ENCODE data around the gene BCAS3.
"Not testable (repeated sequence)": the region's sequence is repeated elsewhere in the genome, so short reads cannot be mapped to it uniquely, and the experiment has no call there.

The BCAS3 gene

DNA sequence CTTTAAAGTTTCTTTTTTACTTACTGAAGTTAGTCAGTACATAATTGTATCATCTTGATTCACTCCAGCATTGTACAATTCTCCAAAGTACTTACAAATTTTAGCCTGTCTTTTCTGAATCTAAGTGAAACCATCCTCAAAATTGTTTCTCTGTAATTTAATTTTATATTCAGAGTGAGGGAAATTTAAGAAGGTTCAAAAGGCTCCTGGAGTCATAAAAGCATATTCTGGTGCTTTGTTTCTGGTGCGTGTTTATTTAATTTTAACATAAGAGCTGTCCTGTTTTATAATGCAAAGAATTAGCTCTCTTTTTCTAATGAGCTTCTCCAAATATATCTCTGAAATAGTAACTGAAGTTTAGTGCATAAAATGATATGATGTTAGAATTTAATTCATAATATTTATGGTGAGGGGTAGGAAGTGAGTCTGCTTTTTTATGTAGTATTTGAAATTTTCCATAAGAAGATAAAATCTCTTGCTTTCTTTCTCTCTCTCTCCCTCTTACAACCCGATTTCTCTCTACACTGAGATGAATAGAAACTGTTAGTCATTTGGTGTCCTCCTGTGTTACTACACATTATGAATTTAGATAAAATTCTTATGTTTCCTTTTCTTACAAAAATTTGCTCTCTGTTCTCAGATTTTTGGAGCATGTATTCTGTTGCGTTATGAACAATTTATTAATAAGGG, 339.8 kb downstream of the BCAS3 start:
- DNase-seq, result no peak

DNA sequence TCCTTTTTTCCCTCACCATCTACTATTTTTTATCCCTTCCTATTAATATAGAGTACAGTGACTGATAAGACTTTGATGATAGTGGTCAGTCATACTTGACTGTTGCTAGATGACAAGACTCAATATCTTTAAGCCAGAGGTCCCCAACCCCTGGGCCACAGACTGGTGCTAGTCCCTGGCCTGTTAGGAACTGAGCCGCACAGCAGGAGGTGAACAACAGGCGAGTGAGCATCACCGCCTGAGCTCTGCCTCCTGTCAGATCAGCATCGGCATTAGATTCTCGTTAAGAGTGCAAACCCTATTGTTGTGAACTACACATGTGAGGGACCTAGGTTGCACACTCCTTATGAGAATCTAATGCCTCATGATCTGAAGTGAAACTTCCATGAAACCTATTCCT, 341.3 kb downstream of the BCAS3 start:
- DNase-seq, result no peak

DNA sequence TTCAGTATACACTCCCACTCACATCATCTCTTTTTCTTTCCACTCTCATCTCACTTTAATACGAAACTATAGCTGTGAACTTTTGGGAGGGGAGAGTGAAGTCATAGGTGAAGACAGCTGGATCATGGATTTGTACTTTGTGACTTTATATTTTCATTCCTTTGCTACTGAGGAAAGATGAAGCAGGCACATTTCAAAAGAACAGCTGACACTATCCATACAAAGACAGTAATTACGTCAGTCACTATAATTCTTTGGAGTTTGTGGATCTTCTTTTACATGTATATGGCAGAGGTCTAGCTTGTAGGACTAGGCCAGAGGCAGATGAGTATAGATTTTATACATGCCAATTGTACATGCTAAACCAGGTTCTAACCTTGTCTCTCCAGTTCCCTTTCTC, 346.3 kb downstream of the BCAS3 start:
- no peak for DNase-seq

DNA sequence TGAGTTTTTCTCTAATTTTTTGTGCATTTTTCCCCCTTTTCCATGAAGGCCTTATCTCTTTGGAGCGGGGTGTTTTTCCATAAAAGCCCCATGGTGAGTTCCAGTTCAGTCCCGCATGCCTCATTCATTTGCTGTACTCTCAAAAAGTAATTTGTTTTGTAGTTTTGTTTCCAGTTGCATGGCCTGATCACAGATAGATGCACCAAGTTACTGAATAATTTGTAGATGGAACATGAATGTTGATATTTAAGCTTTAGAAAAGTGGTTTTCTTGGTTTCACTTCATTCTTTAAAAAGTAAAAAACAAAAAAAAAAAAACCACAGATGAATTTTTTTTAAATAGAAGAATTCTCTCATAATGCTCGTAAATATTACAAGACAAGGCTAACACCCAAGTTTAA, 349.2 kb downstream of the BCAS3 start:
- no peak for DNase-seq

DNA sequence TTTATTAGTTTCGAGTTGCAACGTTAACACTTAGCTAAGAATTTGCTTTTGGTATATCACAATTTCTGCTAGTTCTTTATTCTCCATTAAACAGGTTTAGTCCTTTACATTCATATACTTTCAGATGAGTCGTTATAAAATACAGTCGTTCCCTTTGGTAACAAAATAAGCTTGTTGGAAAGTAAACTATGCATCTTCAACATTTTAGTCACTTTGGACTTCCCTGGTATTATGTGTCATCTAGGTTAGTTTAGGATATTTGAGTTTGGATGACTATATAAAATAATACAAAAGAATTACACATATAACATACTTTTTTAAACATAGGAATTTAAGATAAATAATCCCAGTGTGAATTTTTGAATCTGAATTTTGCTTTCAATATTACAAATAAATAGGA, 351.5 kb downstream of the BCAS3 start:
- no peak for DNase-seq

DNA sequence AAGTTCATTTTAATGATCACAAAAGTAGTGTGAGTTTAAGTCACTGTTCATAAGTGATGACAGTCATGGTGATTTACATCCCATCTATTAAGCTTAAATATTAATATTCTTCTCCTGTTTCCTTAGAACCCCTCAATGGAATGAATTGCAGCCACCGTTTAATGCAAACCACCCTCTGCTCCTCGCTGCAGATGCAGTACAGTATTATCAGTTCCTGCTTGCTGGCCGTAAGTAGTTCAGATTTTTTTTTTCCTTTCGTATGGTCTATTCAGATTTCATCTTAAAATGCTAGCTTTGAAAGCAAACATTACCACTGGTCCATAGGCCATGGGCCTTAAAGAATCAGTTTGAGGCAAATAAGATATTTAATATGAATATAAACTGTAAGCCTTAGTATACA, 363.0 kb downstream of the BCAS3 start:
- DNase-seq, result no peak

DNA sequence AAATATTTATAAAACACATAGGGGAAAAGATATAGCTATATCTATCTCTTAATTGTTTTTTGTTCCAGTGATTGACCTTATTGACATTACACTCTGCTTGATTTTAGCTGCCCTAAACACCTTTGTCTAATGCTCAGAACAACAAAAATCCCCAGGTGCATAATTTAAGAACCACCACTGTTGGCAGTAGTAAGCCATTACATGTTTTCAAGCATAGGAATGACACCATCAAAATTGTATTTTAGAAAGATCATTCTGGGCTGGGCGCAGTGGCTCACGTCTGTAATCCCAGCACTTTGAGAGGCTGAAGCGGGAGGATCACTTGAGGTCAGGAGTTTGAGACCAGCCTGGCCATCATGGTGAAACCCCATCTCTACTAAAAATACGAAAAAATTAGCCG, 364.7 kb downstream of the BCAS3 start:
- not testable (repeated sequence) for DNase-seq

DNA sequence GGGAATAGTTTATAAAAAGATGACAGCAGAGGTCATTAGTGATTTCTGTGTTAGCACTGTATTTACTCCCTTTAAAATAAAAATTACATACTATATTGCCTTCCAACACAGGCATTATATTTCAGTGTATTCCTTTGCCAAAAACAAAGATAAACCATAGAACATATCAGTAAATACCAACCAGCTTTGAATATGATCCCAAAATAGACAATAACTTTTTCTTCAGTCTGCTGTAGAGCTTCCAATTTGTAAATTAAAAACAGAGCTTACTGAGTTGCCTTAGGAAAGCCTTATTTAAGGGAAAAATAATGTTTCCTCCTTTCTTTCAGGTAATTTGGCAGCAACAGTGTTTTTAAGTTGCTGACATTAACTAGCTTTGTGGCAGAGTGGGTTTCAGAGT, 369.9 kb downstream of the BCAS3 start:
- no peak for DNase-seq

DNA sequence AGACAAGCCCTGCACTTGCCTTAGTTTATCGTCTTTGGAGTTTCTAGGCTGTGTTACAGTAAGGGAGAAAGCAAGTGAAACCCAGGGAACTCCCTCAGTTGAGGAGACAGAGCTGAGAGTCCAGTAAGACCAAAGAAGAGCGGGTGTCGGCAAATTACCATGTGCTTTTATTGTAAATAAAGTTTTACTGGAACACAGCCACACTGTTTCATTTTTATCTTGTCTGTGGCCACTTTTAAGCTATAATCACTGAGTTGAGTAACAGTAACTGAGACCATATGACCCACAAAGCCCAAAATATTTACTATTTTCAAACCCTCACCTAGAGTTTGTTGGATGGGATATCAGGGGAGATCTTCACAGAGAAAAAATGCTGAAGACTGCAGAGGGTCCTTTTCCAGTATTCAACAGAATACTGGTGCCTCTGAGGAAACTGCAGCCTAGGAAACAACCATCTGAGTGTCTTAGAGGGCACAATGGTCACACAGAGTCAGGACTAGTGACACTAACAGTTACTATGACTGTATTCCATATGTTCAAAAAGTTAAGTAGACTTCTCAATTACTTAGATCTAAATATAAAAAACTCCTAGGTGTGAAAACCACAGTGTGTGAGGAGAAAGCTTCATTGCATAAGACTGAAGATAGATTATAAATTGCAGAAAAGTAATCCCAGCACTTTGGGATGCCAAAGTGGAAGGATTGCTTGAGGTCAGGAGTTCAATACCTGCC, 370.9 kb downstream of the BCAS3 start:
- no peak for DNase-seq

DNA sequence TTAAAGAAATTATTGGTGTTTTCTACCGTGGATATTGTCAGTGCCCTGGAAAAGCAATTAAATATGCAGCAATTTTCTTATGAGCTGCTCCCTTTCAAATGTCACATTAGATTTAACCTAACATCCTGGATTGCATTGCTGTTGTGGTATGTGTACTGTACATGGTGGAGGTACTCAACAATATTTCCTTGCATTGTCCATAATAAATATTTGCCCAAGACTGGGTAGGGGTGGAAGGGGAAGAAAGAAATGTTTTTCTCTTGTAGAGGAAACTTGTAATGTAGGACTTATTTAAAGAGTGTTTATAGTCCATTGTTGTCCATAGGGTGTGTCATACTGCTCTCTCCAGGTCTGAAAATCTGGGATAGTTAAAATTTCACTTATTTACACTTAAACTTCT, 375.8 kb downstream of the BCAS3 start:
- DNase-seq, result no peak

DNA sequence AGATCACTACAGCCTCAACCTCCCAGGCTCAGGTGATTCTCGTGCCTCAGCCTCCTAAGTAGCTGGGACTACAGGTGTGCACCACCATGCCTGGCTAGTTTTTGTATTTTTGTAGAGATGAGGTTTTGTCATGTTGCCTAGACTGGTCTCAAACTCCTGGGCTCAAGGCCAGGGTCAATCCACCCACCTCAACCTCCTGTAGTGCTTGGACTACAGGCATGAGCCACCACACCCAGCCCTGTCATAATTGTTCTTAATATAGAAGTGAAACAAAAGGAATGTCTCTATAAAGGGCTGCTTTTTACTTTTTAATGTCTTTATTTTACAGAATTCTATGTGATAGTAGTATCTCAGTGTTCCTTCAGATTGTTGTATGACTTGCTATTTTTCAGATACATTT, 376.8 kb downstream of the BCAS3 start:
- no peak for DNase-seq

DNA sequence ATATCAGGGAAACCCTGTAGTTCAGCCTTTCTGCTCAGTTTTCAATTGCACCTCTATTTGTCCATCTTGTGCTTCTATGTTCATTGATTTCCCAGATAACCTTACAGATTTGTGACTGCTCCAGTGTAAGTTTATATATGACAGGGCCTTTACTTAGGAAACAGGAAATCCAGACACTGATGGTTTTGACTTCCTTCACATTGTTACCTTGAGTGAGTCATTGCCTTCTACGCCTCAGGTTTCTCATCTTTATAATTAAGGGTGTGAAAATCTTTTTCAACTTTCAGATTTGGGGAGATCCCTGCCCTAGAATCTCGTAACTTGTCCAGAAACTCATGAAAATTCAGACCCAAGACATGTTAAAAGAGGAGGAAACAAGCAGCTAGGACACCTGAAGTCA, 379.6 kb downstream of the BCAS3 start:
- no peak for DNase-seq

DNA sequence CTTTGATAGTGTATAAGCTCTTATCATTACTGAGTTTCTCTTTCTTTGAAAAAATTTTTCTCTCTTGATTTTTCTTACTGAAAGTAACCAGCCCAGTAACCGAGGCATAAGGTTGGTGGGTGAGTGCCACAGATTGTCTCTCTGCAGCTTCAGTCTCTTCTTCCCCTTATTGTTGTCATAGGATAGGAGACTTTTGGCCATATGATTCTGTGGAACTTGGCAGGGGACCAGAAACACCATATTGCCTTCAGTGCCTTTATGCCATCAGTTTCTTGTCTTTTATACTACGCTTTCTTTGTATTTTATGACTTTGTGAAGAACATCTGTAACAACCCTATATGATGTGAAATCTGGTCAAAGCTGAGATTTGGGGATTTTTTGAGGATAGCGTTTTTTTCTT, 380.4 kb downstream of the BCAS3 start:
- DNase-seq, result no peak

DNA sequence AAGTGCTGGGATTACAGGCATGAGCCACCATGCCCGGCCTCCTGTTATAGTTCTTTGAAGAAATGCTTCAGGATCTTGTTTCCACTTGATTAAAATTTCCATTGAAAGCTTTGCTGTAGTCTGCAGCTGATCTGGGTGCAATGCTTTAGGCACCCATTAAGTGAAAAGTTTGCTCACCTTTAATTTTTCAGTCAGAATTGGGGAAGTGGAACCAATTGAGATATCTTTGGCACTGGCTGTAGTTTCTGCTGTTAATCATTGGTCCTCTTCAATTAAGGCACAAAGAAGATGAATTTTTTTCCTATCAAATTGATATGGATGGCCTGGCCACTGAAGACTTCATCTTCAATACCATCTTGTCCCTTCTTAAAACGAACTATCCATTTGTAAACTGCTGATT, 385.9 kb downstream of the BCAS3 start:
- no peak for DNase-seq

DNA sequence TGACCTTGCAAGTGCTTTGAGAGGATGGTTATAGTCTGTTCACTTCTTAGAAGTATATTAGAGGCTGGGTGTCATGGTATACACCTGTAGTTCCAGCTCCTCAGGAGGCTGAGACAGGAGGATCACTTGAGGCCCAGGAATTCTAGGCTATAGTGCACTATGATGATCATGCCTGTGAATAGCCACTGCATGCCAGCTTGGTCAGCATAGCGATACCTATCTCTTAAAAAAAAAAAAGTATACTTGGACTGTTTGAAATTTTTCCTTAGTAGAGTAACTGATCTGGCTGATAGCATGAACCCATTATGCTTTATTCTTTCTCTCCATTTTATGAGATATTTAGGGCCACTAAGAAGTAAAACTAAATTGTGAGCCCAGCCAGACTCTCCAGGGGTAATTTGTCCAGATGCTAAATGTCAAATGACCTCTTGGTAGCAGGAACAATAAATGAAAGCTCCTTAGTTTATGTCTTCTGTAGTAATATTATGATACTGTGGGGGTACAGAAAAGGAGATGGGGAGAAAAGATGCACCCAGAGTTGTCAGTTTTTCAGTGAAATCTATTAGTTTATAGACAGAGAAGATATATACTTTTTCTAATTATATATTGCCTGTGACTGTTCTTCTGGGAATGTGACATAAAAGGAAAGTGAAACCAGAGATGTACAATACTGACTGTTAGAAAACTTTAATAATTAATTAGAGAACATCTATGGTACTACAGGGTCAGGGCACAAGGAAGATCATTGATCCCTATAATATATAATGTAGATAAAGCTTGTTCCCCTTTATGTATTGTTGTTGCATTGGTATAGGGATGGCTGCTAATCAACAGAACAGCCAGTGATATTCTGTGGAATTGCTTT, 386.7 kb downstream of the BCAS3 start:
- DNase-seq, result peak; percentile 4

DNA sequence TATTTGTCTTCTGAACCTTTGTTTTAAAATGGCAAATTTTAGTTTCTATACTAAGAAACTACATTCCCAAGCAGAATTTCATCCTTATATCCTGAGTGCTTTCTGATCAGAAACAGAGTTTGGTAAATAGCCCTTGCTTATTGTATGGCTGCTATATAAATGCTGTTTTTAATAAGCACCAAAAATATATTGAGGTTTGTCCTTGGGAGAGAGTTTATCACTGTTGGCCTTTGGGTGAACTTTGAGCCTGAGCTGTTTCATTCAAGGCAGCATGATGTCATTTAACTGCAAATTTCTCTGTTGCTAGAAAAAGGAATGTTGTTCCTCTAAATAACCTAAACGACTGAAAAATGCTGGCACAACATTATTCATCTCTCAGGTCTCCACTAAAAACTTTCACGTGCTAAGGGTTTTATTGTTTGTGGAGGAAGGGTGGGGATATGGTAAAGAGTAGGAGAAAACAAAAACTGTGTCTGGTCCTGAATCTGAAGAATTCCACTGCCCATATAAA, 387.7 kb downstream of the BCAS3 start:
- DNase-seq, result no peak

DNA sequence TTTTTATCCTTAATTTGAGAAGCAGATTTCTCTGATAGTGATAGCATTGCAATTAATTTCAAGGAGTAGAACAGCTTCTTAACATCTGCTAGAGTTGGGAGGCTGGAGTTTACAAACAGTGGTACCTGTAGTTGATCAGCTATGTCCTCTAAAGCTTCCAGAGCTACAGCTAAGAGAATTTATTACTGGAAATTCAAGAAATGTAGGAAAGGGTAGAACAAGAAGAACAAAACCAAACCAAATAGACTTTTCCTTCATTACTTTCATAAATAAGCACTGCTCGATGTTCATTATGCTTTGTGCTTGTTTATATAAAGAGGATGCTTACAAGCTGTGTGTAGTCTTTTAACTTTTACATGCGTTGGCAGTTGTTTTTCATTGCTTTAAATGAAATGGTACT, 388.4 kb downstream of the BCAS3 start:
- DNase-seq, result no peak

DNA sequence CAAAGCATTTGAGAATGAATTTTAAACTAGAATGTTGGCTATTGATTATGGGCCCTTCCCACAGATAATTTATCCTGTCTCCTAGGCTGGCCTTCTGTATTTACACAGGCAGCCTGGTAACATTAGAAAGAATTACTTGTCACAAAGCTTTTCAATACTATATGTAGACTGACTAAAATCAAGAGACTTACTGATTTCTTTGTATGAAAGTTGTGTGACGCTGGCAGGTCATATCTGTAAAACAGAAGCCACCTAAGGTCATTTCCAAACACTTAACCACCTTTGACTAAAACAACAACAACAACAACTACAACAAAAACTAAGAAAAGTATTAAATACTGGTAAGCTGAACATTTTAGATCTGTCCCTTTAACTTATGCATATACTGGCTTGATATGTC, 393.0 kb downstream of the BCAS3 start:
- no peak for DNase-seq

DNA sequence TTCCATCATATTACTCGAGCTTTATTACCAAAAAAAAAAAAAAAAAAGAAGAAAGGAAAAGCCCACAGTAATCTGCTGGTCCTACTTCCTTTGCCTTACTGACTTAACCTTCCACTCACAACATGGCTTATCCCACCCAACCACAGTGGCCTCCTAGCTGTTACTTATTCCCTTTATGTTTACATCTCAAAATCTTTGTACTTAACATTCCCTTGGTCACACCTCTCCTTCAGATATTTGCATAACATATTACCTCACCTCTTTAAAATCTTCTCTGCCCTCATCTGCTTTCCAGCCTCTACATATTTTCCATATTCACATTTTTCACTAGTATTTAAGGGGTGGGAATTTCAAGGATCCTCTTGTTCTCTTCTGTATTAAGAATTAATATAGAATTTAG, 395.0 kb downstream of the BCAS3 start:
- no peak for DNase-seq

DNA sequence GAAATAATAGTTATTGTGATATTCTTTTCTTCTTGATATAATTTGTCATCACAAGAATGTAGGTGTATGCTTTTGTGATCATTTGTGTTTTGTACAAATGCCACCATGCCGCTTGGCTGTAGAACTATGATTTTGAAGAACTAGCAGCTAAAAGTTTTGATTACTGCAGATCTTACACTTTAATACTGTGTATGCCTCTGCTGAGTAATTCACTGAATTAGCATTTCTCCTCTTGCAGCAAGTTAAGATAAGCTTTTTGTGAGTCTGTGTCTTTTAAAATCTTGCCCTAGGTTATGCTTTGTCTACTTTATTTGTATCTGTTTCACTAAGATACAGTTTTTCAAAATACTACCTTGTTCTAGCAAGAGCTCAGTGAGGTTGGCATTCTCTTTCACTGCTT, 395.5 kb downstream of the BCAS3 start:
- DNase-seq, result no peak

DNA sequence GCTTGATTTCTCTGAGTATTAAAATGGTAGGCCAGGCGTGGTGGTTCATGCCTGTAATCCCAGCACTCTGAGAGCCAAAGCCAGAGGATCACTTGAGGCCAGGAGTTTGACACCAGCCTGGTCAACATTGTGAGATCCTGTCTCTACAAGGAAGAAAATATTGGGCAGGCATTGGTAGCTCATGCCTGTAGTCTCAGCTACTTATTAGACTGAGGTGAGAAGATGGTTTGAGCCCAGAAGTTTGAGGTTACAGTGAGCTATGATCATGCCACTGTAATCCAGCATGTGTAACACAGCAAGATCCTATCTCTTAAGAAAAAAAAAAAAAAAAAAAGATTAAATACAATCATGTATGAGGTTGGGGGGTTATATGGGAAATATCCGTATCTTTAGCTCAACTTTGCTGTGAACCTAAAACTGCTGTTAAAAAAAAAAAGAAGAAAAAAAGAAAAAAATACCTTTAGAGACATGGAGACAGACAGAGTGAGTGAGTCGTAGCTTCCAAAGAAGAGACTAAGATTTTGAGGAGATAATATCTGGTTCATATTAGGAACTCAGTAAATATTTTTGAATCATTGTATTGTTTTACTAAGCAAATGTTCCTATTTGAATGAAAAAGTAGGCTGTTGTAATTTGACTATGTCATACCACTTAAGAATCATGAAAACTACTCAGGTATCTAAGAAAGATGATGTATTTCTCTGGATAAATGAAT, 396.3 kb downstream of the BCAS3 start:
- DNase-seq, result no peak

DNA sequence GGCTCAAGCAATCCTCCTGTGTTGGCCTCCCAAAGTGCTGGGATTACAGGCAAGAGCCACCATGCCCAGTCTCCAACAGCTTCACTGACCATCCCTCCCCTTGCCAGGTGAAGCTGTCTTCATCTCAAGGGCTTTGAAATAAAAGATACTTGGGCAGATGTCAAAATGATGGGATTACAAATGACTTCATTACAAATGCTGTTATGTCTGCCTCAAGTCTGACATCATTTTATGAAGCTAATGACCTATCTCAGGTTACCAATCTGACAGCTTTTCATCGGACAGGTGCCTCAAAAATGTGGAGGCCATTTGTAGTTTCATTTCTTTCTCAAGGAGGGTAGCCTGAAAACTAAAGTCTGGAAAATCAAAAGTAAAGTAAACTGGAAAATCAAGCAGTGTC, 398.3 kb downstream of the BCAS3 start:
- no peak for DNase-seq

DNA sequence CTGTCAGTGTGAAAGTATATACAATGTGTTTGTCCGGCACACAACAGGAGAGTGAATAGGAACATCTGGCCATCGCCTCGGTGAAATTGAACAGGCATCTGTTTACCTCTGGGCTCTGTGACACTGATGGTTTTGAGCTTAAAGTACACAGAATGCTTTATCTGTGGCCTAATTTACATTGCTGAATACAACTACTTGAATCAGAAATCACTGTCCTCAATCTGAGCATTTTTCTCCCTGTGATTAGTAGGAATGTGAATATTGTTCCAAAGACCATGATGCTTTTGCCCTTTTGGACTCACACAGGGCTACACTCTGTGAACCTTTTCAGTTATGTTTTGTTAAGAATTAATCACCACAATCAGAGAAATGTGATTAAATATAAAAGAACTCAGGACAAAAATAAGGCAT, 399.0 kb downstream of the BCAS3 start:
- DNase-seq, result no peak
